ENCODE results near the gene EDAR.

Gene EDAR

DNA sequence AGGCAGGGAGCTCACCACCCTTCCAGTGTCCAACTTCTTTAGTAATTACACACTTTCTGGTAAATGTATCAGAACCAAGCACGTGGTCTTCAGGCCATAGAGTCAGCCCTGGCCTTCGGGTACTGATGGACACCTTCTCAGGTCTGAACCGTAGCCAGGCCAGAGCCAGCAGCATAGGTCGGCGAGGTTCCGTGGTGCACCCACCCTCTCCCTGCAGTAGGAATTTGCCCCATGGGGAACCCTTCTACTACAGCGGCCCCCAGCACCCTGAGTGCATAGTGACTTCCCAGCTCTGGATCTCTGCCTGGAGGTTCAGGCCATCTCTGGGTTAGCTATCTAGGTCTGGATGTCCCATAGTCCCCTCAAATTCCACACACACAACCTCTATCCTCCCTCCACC lies 61.6 kb downstream of the EDAR start:
- no peak overlapping the region for H3K4me3 Mint-ChIP-seq
- no peaks in the 10 kb centered on the region for H3K9me3 Mint-ChIP-seq
- peaks cover 29% of the 10 kb centered on the region for H3K4me1 Mint-ChIP-seq
- no peaks in the 10 kb centered on the region for H3K36me3 Mint-ChIP-seq (ENCODE audit: low read depth)
- H3K27ac Mint-ChIP-seq, result no peak overlapping the region
- no peak for TF ChIP-seq CTCF (IDR thresholded peaks at IDR 0.05; ENCODE audit: unreplicated experiment in 3 of 3)
- peaks cover 40% of the 10 kb centered on the region for H3K27me3 Mint-ChIP-seq (ENCODE audit: low read depth)

DNA sequence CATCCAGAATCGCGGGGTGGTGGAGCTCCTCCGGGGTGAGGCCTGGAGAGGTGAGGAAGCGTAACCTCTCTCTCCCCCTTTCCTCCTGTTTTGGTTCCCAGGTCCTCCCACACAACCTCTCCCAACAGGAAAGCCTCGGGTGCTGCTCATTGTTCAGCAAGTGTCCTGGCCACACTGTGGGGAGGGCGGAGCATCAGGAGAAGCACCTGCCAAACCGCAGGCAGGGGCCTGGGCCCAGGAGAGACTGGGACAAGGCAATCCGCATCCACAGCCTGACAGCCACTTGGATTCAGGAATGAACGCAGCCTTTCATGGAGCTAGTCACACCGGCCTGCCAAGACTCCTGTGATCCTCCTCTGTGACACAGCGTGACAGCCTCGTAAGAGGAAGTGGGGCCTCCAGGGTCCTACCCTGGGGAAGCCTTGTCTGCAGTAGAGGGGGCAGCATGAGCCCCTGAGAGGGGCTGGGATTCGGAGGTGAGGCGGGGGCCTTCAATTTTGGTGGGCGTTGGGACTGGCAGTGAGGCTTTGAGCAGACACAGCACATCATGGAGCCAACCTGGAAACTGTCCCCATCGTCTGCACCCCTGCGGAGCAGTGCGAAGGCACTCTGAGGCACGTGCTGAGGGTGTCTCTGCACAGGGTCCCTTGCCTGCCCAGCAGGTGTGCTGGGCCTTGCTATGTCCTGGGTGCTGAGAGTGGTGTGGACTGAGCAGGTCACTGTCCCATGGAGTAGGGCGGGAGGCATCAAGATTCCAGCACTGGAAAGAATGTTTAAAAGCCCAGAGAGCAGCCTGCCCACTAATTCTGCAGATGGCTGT lies 62.2 kb downstream of the EDAR start:
- Mint-ChIP-seq H3K27me3 (ENCODE audit: low read depth) (peaks cover 38% of the 10 kb centered on the region), H3K9me3 (no peaks in the 10 kb centered on the region), H3K27ac (no peak overlapping the region), H3K4me1 (peaks cover 25% of the 10 kb centered on the region), H3K4me3 (no peak overlapping the region), H3K36me3 (ENCODE audit: low read depth) (no peaks in the 10 kb centered on the region)
- no peak for TF ChIP-seq CTCF (IDR thresholded peaks at IDR 0.05; ENCODE audit: unreplicated experiment in 3 of 3)

GRCh38 chr2:108925735-108926134 lies 63.3 kb downstream of the EDAR start:
- H3K4me3 Mint-ChIP-seq, result no peak overlapping the region
- peaks cover 18% of the 10 kb centered on the region for H3K4me1 Mint-ChIP-seq
- peaks cover 36% of the 10 kb centered on the region for H3K27me3 Mint-ChIP-seq (ENCODE audit: low read depth)
- no peak overlapping the region for H3K27ac Mint-ChIP-seq
- H3K36me3 Mint-ChIP-seq (ENCODE audit: low read depth), result no peaks in the 10 kb centered on the region
- H3K9me3 Mint-ChIP-seq, result no peaks in the 10 kb centered on the region
- no peak for TF ChIP-seq CTCF (IDR thresholded peaks at IDR 0.05; ENCODE audit: unreplicated experiment in 3 of 3)

- TF ChIP-seq CTCF (IDR thresholded peaks at IDR 0.05; ENCODE audit: unreplicated experiment in 3 of 3), result no peak
- Mint-ChIP-seq H3K4me3 (no peak overlapping the region), H3K36me3 (ENCODE audit: low read depth) (no peaks in the 10 kb centered on the region), H3K4me1 (peaks cover 14% of the 10 kb centered on the region), H3K27me3 (ENCODE audit: low read depth) (peaks cover 39% of the 10 kb centered on the region), H3K27ac (no peak overlapping the region), H3K9me3 (no peaks in the 10 kb centered on the region)
Measured at GRCh38 chr2:108925286-108925685, 63.7 kb downstream of the EDAR start.

GRCh38 chr2:108924580-108925251 lies 64.3 kb downstream of the EDAR start:
- H3K4me3 Mint-ChIP-seq, result no peak overlapping the region
- no peak for TF ChIP-seq CTCF (IDR thresholded peaks at IDR 0.05; ENCODE audit: unreplicated experiment in 3 of 3)
- peaks cover 39% of the 10 kb centered on the region for H3K27me3 Mint-ChIP-seq (ENCODE audit: low read depth)
- no peaks in the 10 kb centered on the region for H3K9me3 Mint-ChIP-seq
- peak overlapping the region in 2 of 3 experiments; percentile 49 to 56 for H3K27ac Mint-ChIP-seq
- peaks cover 10% of the 10 kb centered on the region for H3K4me1 Mint-ChIP-seq
- H3K36me3 Mint-ChIP-seq (ENCODE audit: low read depth), result no peaks in the 10 kb centered on the region

Data from nephron (organoid).